GM23338 (cell line): ENCODE results near the gene SLCO4A1. TPM values are rescaled to one million over a fixed set of nuclear protein-coding genes. Genes with fewer than 3 reads are reported as not detected.

ENCODE experiments used
- ATAC-seq: fragments of 200-7000 bp; cut with Tn5 transposase; 3 replicates; pipeline ENCODE4 v1.9.1; 2020
- DNase-seq: peaks from one replicate; pipeline ENCODE4 v3.0.0-alpha.2; 2015; ENCODE audit warnings: low spot score
- H2AFZ ChIP-seq: fragments of 200-600 bp; sonication (generic); 2 replicates; pipeline ENCODE4 v1.8.0; 2016; ENCODE audit warnings: antibody characterized with exemption, mild to moderate bottlenecking, moderate library complexity
- H3F3A ChIP-seq: fragments of 200-600 bp; sonication (generic); replicated peaks from 2 replicates; pipeline ENCODE4 v1.8.0; 2017; ENCODE audit warnings: antibody characterized with exemption, mixed run types, low read depth
- H3K27ac ChIP-seq: fragments of 200-600 bp; sonication (generic); 2 replicates; pipeline ENCODE4 v1.6.1; 2016; ENCODE audit warnings: low read depth
- H3K27me3 ChIP-seq: fragments of 200-600 bp; sonication (generic); 2 replicates; pipeline ENCODE4 v1.8.0; 2016; ENCODE audit warnings: mild to moderate bottlenecking, mixed run types, moderate library complexity; ENCODE audit not compliant: insufficient read depth
- H3K36me3 ChIP-seq: fragments of 200-600 bp; sonication (generic); 2 replicates; pipeline ENCODE4 v1.8.0; 2016; ENCODE audit warnings: mild to moderate bottlenecking; ENCODE audit not compliant: insufficient read depth
- H3K4me1 ChIP-seq: fragments of 200-600 bp; sonication (generic); 2 replicates; pipeline ENCODE4 v1.8.0; 2016; ENCODE audit warnings: mild to moderate bottlenecking, moderate library complexity; ENCODE audit not compliant: insufficient read depth
- H3K4me2 ChIP-seq: fragments of 200-600 bp; sonication (generic); 2 replicates; pipeline ENCODE4 v1.7.1; 2017; ENCODE audit warnings: mixed run types
- H3K4me3 ChIP-seq: fragments of 200-600 bp; sonication (generic); 2 replicates; pipeline ENCODE4 v1.6.1; 2016; ENCODE audit warnings: mixed run types
- H3K79me2 ChIP-seq: fragments of 200-600 bp; sonication (generic); replicated peaks from 2 replicates; pipeline ENCODE4 v1.8.0; 2017; ENCODE audit warnings: mild to moderate bottlenecking; ENCODE audit not compliant: insufficient read depth
- H3K9me2 ChIP-seq: fragments of 200-600 bp; sonication (generic); 2 replicates; pipeline ENCODE4 v1.8.0; 2017; ENCODE audit not compliant: insufficient read depth
- H4K20me1 ChIP-seq: fragments of 200-600 bp; sonication (generic); replicated peaks from 2 replicates; pipeline ENCODE4 v1.8.0; 2017; ENCODE audit warnings: mild to moderate bottlenecking; ENCODE audit not compliant: insufficient read depth
- H3K27ac Mint-ChIP-seq: 2 replicates; pipeline ENCODE4 v1.8.0; 2020; ENCODE audit warnings: inconsistent platforms, mild to moderate bottlenecking, moderate library complexity, mixed read lengths
- H3K27me3 Mint-ChIP-seq: 3 replicates; pipeline ENCODE4 v1.8.0; 2022; ENCODE audit warnings: low read depth, mild to moderate bottlenecking, moderate library complexity, mixed read lengths, inconsistent platforms; ENCODE audit not compliant: insufficient read depth, poor library complexity
- H3K36me3 Mint-ChIP-seq: 3 replicates; pipeline ENCODE4 v1.8.0; 2021; ENCODE audit warnings: low read depth, mild to moderate bottlenecking, inconsistent platforms, moderate library complexity, mixed read lengths
- H3K4me1 Mint-ChIP-seq: 3 replicates; pipeline ENCODE4 v1.8.0; 2020; ENCODE audit warnings: mild to moderate bottlenecking, inconsistent platforms, mixed read lengths
- H3K4me3 Mint-ChIP-seq: 3 replicates; pipeline ENCODE4 v1.8.0; 2021; ENCODE audit warnings: moderate library complexity, mild to moderate bottlenecking, inconsistent platforms, mixed read lengths
- H3K9me3 Mint-ChIP-seq: 3 replicates; pipeline ENCODE4 v1.8.0; 2020; ENCODE audit warnings: moderate library complexity, mild to moderate bottlenecking, inconsistent platforms, mixed read lengths
- CREB1 ChIP-seq: fragments of 250-450 bp; sonication (Bioruptor Pico); IDR thresholded peaks from 2 replicates; pipeline ENCODE4 v1.5.0; 2020; ENCODE audit warnings: low read depth, mild to moderate bottlenecking, moderate library complexity
- ETS1 ChIP-seq: IDR thresholded peaks from 2 replicates; pipeline ENCODE4 v1.6.1; 2016; ENCODE audit warnings: antibody characterized with exemption
- EZH2 ChIP-seq: fragments of 200-600 bp; sonication (generic); IDR thresholded peaks from one replicate; pipeline ENCODE4 v1.8.0; 2017; ENCODE audit warnings: antibody characterized with exemption, mild to moderate bottlenecking, low read depth; ENCODE audit not compliant: unreplicated experiment
- EZH2phosphoT487 ChIP-seq: fragments of 200-600 bp; sonication (generic); IDR thresholded peaks from one replicate; pipeline ENCODE4 v1.8.1; 2018; ENCODE audit warnings: antibody characterized with exemption; ENCODE audit not compliant: unreplicated experiment
- JUNB ChIP-seq: IDR thresholded peaks from one replicate; pipeline ENCODE4 v1.6.1; 2016; ENCODE audit warnings: antibody characterized with exemption; ENCODE audit not compliant: unreplicated experiment
- NANOG ChIP-seq: IDR thresholded peaks from 2 replicates; pipeline ENCODE4 v1.6.1; 2016; ENCODE audit warnings: antibody characterized with exemption, borderline replicate concordance
- POLR2AphosphoS5 ChIP-seq: IDR thresholded peaks from 2 replicates; pipeline ENCODE4 v1.6.1; 2016; ENCODE audit warnings: antibody characterized with exemption, low read depth
- REST ChIP-seq: IDR thresholded peaks from one replicate; pipeline ENCODE4 v1.6.1; 2018; ENCODE audit warnings: antibody characterized with exemption; ENCODE audit not compliant: unreplicated experiment
- STAT1 ChIP-seq: IDR thresholded peaks from one replicate; pipeline ENCODE4 v1.6.1; 2016; ENCODE audit warnings: antibody characterized with exemption; ENCODE audit not compliant: unreplicated experiment
- ZNF114 ChIP-seq: fragments of 250-450 bp; sonication (Bioruptor Pico); IDR thresholded peaks from 2 replicates; pipeline ENCODE4 v1.5.0; 2020; ENCODE audit warnings: mild to moderate bottlenecking, moderate library complexity
- ZNF331 ChIP-seq: fragments of 250-450 bp; sonication (Bioruptor Pico); IDR thresholded peaks from 2 replicates; pipeline ENCODE4 v1.5.0; 2020; ENCODE audit warnings: low read depth, mild to moderate bottlenecking, moderate library complexity
- polyA plus RNA-seq: library from polyadenylated mRNA; unstranded; fragments of >200 nt; fragmentation: Nextera tagmentation; extraction: Ambion mirVana; gene quantifications from 2 replicates; pipeline ENCODE4 v1.2.1, GENCODE V29; 2016
- total RNA-seq: library from RNA; depleted of rRNA; stranded (reverse); fragments of >200 nt; shearing (Covaris generic); gene quantifications from 2 replicates; pipeline ENCODE4 v1.2.3, GENCODE V29; 2014

SLCO4A1 gene
- total and polyA plus RNA-seq, 2 experiments from 2014 or later: 28.5 to 41.6 TPM

- TF ChIP-seq REST: no peak
- no peak for TF ChIP-seq STAT1
- TF ChIP-seq CREB1: no peak
- TF ChIP-seq EZH2phosphoT487: no peak
- no peak for TF ChIP-seq ZNF114 (CRISPR knock-in tag)
- no peak for TF ChIP-seq JUNB
Measured at GRCh38 chr20:62662422-62662821, 20.1 kb downstream of the SLCO4A1 start (continued).

- Mint-ChIP-seq H3K4me3 (no peak overlapping the region), H3K27ac (peak overlapping the region; percentile 80; the same call in 1 of the 2 replicates)
- TF ChIP-seq ETS1 (no peak), ZNF114 (CRISPR knock-in tag) (no peak), POLR2AphosphoS5 (no peak), EZH2 (no peak), STAT1 (no peak), ZNF331 (CRISPR knock-in tag) (no peak), REST (no peak), NANOG (no peak), JUNB (no peak), EZH2phosphoT487 (no peak)
Measured at GRCh38 chr20:62663145-62664018, 21.1 kb downstream of the SLCO4A1 start.

More at GRCh38 chr20:62663145-62664018, 21.1 kb downstream of the SLCO4A1 start:
- H3F3A ChIP-seq: no peaks in the 10 kb centered on the region
- peaks cover 5% of the 10 kb centered on the region for H3K27me3 Mint-ChIP-seq
- H3K9me3 Mint-ChIP-seq: peaks cover 2% of the 10 kb centered on the region; the same call in 1 of the 3 replicates
- peaks cover 8% of the 10 kb centered on the region for H3K4me1 Mint-ChIP-seq
- DNase-seq (no peak), ATAC-seq (no peak; the same call in 2 of the 3 replicates)
- H3K4me2 ChIP-seq: no peak overlapping the region
- H3K4me1 ChIP-seq: no peaks in the 10 kb centered on the region
- no peaks in the 10 kb centered on the region; the same call in 2 of the 3 replicates for H3K36me3 Mint-ChIP-seq
- no peaks in the 10 kb centered on the region for H3K27me3 ChIP-seq
- no peaks in the 10 kb centered on the region; the same call in 1 of the 2 replicates for H3K36me3 ChIP-seq
- no peak overlapping the region for H3K27ac ChIP-seq
- no peaks in the 10 kb centered on the region; the same call in 1 of the 2 replicates for H4K20me1 ChIP-seq
- no peak overlapping the region for H2AFZ ChIP-seq
- no peaks in the 10 kb centered on the region for H3K9me2 ChIP-seq
- H3K4me3 ChIP-seq: no peak overlapping the region
- no peaks in the 10 kb centered on the region for H3K79me2 ChIP-seq
